ENCODE results near the gene CTPS2. TPM values are rescaled to one million over a fixed set of nuclear protein-coding genes. Genes with fewer than 3 reads are reported as not detected.

The CTPS2 gene
- total and polyA plus RNA-seq, 2 experiments from 2014 or later: 10.4 to 35.5 TPM

DNA sequence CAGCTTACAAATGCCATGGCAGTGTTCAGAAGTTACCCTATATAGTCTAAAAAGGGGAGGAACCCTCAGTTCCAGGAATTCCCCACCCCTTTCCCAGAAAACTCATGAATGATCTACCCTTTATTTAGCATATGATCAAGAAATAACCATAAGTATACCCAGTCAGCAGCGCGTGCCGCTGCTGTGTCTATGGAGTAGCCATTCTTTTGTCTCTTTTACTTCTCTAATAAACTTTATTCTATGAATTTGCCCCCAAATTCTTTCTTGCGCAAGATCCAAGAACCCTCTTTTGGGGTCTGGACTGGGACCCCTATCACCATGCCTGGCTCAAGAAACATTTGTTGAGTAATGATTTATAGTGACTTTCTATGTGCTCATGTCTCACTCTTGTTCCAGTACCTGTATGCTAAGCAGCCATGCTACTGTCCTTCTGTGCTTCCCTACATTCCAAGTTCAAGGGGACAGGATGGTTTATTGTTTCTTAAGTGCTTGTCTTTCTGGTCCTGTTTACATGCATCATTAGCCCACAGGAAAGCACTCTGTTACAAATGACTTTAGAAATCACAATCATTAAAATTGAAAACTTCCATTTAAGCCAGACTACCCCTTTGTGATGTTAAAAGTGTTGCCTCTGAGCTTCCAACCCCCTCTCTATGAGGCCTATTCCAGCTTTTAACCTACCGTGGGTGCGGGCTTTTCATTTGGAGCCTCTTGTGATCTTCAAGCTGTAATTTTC is 125.9 kb downstream of the CTPS2 start:
- peak; percentile 85 for ATAC-seq
- H3K9me3 Mint-ChIP-seq: peaks cover 28% of the 10 kb centered on the region

More for the DNA sequence above, 125.9 kb downstream of the CTPS2 start:
- Mint-ChIP-seq H3K4me1 (peaks cover 30% of the 10 kb centered on the region), H3K4me3 (peak overlapping the region; percentile 27; the same call in 2 of the 3 replicates), H3K27ac (peak overlapping the region; percentile 84), H3K36me3 (ENCODE audit: low read depth) (peaks cover 71% of the 10 kb centered on the region), H3K27me3 (ENCODE audit: insufficient read depth, low read depth, poor library complexity) (peaks cover 5% of the 10 kb centered on the region)
- Histone ChIP-seq H3K27ac (ENCODE audit: low read depth) (peak overlapping the region; percentile 94), H2AFZ (no peak overlapping the region), H3K4me1 (ENCODE audit: insufficient read depth) (peaks cover 16% of the 10 kb centered on the region), H3K4me3 (no peak overlapping the region), H3K4me2 (peak overlapping the region; percentile 23; the same call in 1 of the 2 replicates), H3K27me3 (ENCODE audit: insufficient read depth) (no peaks in the 10 kb centered on the region), H3K79me2 (replicated peaks; ENCODE audit: insufficient read depth) (peaks cover 7% of the 10 kb centered on the region; the same call in 1 of the 2 replicates), H3F3A (replicated peaks; ENCODE audit: low read depth) (no peaks in the 10 kb centered on the region), H3K9me2 (ENCODE audit: insufficient read depth) (no peaks in the 10 kb centered on the region), H3K36me3 (ENCODE audit: insufficient read depth) (peaks cover 7% of the 10 kb centered on the region; the same call in 1 of the 2 replicates), H4K20me1 (replicated peaks; ENCODE audit: insufficient read depth) (no peaks in the 10 kb centered on the region)
- peak; percentile 63 for DNase-seq (ENCODE audit: low spot score)
- peak; percentile 98 for TF ChIP-seq NANOG (IDR thresholded peaks at IDR 0.05; ENCODE audit: borderline replicate concordance)
- TF ChIP-seq, protein P1, sequence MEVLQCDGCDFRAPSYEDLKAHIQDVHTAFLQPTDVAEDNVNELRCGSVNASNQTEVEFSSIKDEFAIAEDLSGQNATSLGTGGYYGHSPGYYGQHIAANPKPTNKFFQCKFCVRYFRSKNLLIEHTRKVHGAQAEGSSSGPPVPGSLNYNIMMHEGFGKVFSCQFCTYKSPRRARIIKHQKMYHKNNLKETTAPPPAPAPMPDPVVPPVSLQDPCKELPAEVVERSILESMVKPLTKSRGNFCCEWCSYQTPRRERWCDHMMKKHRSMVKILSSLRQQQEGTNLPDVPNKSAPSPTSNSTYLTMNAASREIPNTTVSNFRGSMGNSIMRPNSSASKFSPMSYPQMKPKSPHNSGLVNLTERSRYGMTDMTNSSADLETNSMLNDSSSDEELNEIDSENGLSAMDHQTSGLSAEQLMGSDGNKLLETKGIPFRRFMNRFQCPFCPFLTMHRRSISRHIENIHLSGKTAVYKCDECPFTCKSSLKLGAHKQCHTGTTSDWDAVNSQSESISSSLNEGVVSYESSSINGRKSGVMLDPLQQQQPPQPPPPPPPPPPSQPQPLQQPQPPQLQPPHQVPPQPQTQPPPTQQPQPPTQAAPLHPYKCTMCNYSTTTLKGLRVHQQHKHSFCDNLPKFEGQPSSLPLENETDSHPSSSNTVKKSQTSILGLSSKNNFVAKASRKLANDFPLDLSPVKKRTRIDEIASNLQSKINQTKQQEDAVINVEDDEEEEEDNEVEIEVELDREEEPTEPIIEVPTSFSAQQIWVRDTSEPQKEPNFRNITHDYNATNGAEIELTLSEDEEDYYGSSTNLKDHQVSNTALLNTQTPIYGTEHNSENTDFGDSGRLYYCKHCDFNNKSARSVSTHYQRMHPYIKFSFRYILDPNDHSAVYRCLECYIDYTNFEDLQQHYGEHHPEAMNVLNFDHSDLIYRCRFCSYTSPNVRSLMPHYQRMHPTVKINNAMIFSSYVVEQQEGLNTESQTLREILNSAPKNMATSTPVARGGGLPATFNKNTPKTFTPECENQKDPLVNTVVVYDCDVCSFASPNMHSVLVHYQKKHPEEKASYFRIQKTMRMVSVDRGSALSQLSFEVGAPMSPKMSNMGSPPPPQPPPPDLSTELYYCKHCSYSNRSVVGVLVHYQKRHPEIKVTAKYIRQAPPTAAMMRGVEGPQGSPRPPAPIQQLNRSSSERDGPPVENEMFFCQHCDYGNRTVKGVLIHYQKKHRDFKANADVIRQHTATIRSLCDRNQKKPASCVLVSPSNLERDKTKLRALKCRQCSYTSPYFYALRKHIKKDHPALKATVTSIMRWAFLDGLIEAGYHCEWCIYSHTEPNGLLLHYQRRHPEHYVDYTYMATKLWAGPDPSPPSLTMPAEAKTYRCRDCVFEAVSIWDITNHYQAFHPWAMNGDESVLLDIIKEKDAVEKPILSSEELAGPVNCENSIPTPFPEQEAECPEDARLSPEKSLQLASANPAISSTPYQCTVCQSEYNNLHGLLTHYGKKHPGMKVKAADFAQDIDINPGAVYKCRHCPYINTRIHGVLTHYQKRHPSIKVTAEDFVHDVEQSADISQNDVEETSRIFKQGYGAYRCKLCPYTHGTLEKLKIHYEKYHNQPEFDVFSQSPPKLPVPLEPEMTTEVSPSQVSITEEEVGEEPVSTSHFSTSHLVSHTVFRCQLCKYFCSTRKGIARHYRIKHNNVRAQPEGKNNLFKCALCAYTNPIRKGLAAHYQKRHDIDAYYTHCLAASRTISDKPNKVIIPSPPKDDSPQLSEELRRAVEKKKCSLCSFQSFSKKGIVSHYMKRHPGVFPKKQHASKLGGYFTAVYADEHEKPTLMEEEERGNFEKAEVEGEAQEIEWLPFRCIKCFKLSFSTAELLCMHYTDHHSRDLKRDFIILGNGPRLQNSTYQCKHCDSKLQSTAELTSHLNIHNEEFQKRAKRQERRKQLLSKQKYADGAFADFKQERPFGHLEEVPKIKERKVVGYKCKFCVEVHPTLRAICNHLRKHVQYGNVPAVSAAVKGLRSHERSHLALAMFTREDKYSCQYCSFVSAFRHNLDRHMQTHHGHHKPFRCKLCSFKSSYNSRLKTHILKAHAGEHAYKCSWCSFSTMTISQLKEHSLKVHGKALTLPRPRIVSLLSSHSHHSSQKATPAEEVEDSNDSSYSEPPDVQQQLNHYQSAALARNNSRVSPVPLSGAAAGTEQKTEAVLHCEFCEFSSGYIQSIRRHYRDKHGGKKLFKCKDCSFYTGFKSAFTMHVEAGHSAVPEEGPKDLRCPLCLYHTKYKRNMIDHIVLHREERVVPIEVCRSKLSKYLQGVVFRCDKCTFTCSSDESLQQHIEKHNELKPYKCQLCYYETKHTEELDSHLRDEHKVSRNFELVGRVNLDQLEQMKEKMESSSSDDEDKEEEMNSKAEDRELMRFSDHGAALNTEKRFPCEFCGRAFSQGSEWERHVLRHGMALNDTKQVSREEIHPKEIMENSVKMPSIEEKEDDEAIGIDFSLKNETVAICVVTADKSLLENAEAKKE (CRISPR knock-in tag; IDR thresholded peaks at IDR 0.05): no peak
